Liver (tissue), 9 donors: Measurements from ENCODE around the gene ADGRB2. TPM values are rescaled to one million over a fixed set of nuclear protein-coding genes. Genes with fewer than 3 reads are reported as not detected.

Experiments used
- DNase-seq: peaks from one replicate; pipeline ENCODE4 v3.0.0-alpha.2; 2017; ENCODE audit warnings: low spot score
- H3K27ac ChIP-seq, 2 donors: one replicate each; pipeline ENCODE4 v1.7.0; 2013; ENCODE audit warnings: inconsistent platforms in 2 of 2, low read length in 2 of 2, control low read depth in 1 of 2, low read depth in 1 of 2, mild to moderate bottlenecking in 1 of 2
- H3K27me3 ChIP-seq, 4 donors: one replicate each; pipeline versions ENCODE4 v1.6.1 to v1.7.0; 2013; ENCODE audit warnings: low read length in 3 of 4, inconsistent platforms in 1 of 4, mild to moderate bottlenecking in 1 of 4, moderate library complexity in 1 of 4; ENCODE audit not compliant: control insufficient read depth in 4 of 4, insufficient read depth in 4 of 4
- H3K36me3 ChIP-seq, 4 donors: one replicate each; pipeline versions ENCODE4 v1.6.1 to v1.7.0; 2013; ENCODE audit warnings: low read length in 3 of 4, mild to moderate bottlenecking in 3 of 4, low read depth in 1 of 4, moderate library complexity in 1 of 4; ENCODE audit not compliant: control insufficient read depth in 4 of 4, insufficient read depth in 3 of 4
- H3K4me1 ChIP-seq, 4 donors: one replicate each; pipeline versions ENCODE4 v1.6.1 to v1.7.0; 2013; ENCODE audit warnings: low read length in 3 of 4, mild to moderate bottlenecking in 3 of 4, moderate library complexity in 1 of 4; ENCODE audit not compliant: control insufficient read depth in 4 of 4, insufficient read depth in 4 of 4
- H3K4me3 ChIP-seq, 3 donors: one replicate each; pipeline versions ENCODE4 v1.6.1 to v1.7.0; 2013; ENCODE audit warnings: low read length in 3 of 3, control low read depth in 1 of 3, low read depth in 1 of 3, mild to moderate bottlenecking in 1 of 3
- H3K9ac ChIP-seq, 2 donors: one replicate each; pipeline ENCODE4 v1.7.0; 2013; ENCODE audit warnings: low read length in 2 of 2, mild to moderate bottlenecking in 2 of 2, moderate library complexity in 2 of 2, control low read depth in 1 of 2, low read depth in 1 of 2
- H3K9me3 ChIP-seq, 4 donors: one replicate each; pipeline versions ENCODE4 v1.6.1 to v1.7.0; 2013; ENCODE audit warnings: low read length in 3 of 4; ENCODE audit not compliant: control insufficient read depth in 4 of 4
- ATF3 ChIP-seq: IDR thresholded peaks from 2 replicates; pipeline ENCODE4 v1.6.1; 2016; ENCODE audit warnings: antibody characterized with exemption
- CTCF ChIP-seq: fragments of 150-350 bp; IDR thresholded peaks from 2 replicates; pipeline ENCODE4 v1.5.1; 2017; ENCODE audit warnings: improper control_type of control experiment, low read depth, low read length; ENCODE audit not compliant: missing input control
- EGR1 ChIP-seq, 2 donors: IDR thresholded peaks; 2 replicates each; pipeline ENCODE4 v1.6.1; 2016 to 2018; ENCODE audit warnings: antibody characterized with exemption in 2 of 2, low read depth in 2 of 2
- FOXA1 ChIP-seq: IDR thresholded peaks from 2 replicates; pipeline ENCODE4 v1.6.1; 2016; ENCODE audit warnings: antibody characterized with exemption
- FOXA2 ChIP-seq: IDR thresholded peaks from 2 replicates; pipeline ENCODE4 v1.6.1; 2016; ENCODE audit warnings: antibody characterized with exemption
- GABPA ChIP-seq, 2 donors: IDR thresholded peaks in 1 of 2; conservative IDR thresholded peaks in 1 of 2; 2 replicates each; pipeline ENCODE4 v1.6.1; 2016; ENCODE audit warnings: antibody characterized with exemption in 2 of 2, mild to moderate bottlenecking in 1 of 2, moderate library complexity in 1 of 2
- HNF4A ChIP-seq, 2 donors: conservative IDR thresholded peaks; 2 replicates each; pipeline ENCODE4 v1.6.1; 2016; ENCODE audit warnings: antibody characterized with exemption in 2 of 2, mild to moderate bottlenecking in 2 of 2
- HNF4G ChIP-seq: IDR thresholded peaks from 2 replicates; pipeline ENCODE4 v1.6.1; 2016; ENCODE audit warnings: antibody characterized with exemption
- JUND ChIP-seq, 2 donors: IDR thresholded peaks; 2 replicates each; pipeline ENCODE4 v1.6.1; 2016; ENCODE audit warnings: antibody characterized with exemption in 2 of 2
- MAX ChIP-seq: IDR thresholded peaks from 2 replicates; pipeline ENCODE4 v1.6.1; 2016; ENCODE audit warnings: antibody characterized with exemption
- NR2F2 ChIP-seq: IDR thresholded peaks from 2 replicates; pipeline ENCODE4 v1.6.1; 2016; ENCODE audit warnings: antibody characterized with exemption
- RAD21 ChIP-seq, 2 donors: IDR thresholded peaks; 2 replicates each; pipeline ENCODE4 v1.6.1; 2016; ENCODE audit warnings: antibody characterized with exemption in 2 of 2, mild to moderate bottlenecking in 2 of 2
- REST ChIP-seq: IDR thresholded peaks from 2 replicates; pipeline ENCODE4 v1.6.1; 2016; ENCODE audit warnings: antibody characterized with exemption, mild to moderate bottlenecking
- RXRA ChIP-seq, 2 donors: IDR thresholded peaks; 2 replicates each; pipeline ENCODE4 v1.6.1; 2017 to 2018; ENCODE audit warnings: antibody characterized with exemption in 2 of 2, mild to moderate bottlenecking in 1 of 2
- SP1 ChIP-seq: IDR thresholded peaks from 2 replicates; pipeline ENCODE4 v1.6.1; 2018; ENCODE audit warnings: antibody characterized with exemption, mild to moderate bottlenecking
- TAF1 ChIP-seq: conservative IDR thresholded peaks from 2 replicates; pipeline ENCODE4 v1.6.1; 2016; ENCODE audit warnings: antibody characterized with exemption, mild to moderate bottlenecking
- YY1 ChIP-seq: IDR thresholded peaks from 2 replicates; pipeline ENCODE4 v1.6.1; 2016; ENCODE audit warnings: antibody characterized with exemption, mild to moderate bottlenecking
- ZBTB33 ChIP-seq: IDR thresholded peaks from 2 replicates; pipeline ENCODE4 v1.6.1; 2016; ENCODE audit warnings: antibody characterized with exemption
- WGBS: extraction: QIAGEN DNeasy Blood & Tissue Kit; methylation state at CpG from one replicate; pipeline ENCODE4 v1.1.7; 2013; 5-methylcytosine and 5-hydroxymethylcytosine counted together
- polyA plus RNA-seq, 2 donors: library from polyadenylated mRNA; stranded (reverse) in 1 of 2; unstranded in 1 of 2; fragments of 200-250 nt in 1 of 2; fragments of >200 nt in 1 of 2; fragmentation: Nextera tagmentation in 1 of 2; extraction: Ambion mirVana in 1 of 2; gene quantifications; one replicate each; pipeline versions ENCODE4 v1.2.1 to v1.2.3, GENCODE V29; 2013 to 2015
- total RNA-seq, 2 donors: library from RNA; depleted of rRNA; stranded (reverse); fragments of >200 nt; gene quantifications; one replicate each; pipeline ENCODE4 v1.2.3, GENCODE V29; 2014
- donor health status: healthy.
- donor health status: healthy.
- donor health status: healthy.
- donor health status: healthy.
- donor health status: healthy.

ADGRB2 gene
- total and polyA plus RNA-seq, 4 donors: under 0.01 to 0.05 (median 0.05) TPM; not detected in 1

- no peak overlapping the region for H3K4me3 ChIP-seq
- peaks cover 5 to 18% (median 9%) of the 10 kb centered on the region in 4 donors for H3K4me1 ChIP-seq
- no peaks in the 10 kb centered on the region for H3K27me3 ChIP-seq
- DNase-seq: no peak
- H3K9me3 ChIP-seq: no peaks in the 10 kb centered on the region
- H3K9ac ChIP-seq: no peak overlapping the region
- no peaks in the 10 kb centered on the region for H3K36me3 ChIP-seq
- WGBS: 79% methylated on average over 5 of the region's 5 CpGs
- TF ChIP-seq RAD21 (IDR thresholded peaks at IDR 0.05) (no peak), MAX (no peak), FOXA1 (no peak), HNF4G (no peak), ZBTB33 (no peak), JUND (IDR thresholded peaks at IDR 0.05) (no peak), REST (no peak), ATF3 (no peak), CTCF (no peak), HNF4A (conservative IDR thresholded peaks at IDR 0.05) (no peak), GABPA (IDR thresholded peaks at IDR 0.05 in 1 of 2, conservative IDR thresholded peaks at IDR 0.05 in 1 of 2) (no peak), RXRA (IDR thresholded peaks at IDR 0.05) (no peak), FOXA2 (no peak), YY1 (no peak), EGR1 (IDR thresholded peaks at IDR 0.05; ENCODE audit: low read depth in 2 of 2) (no peak), NR2F2 (no peak), SP1 (no peak), TAF1 (no peak)
- no peak overlapping the region for H3K27ac ChIP-seq
These were observed 12.3 kb downstream of the ADGRB2 start for GRCh38 chr1:31751822-31752241.
